Neural progenitor cell (in vitro differentiated cells): Measurements from ENCODE around the gene RNF31. TPM values are rescaled to one million over a fixed set of nuclear protein-coding genes. Genes with fewer than 3 reads are reported as not detected.

Source experiments
- DNase-seq: peaks from one replicate; pipeline ENCODE4 v3.0.0-alpha.2; 2016; ENCODE audit warnings: low spot score
- H2AFZ ChIP-seq: fragments of 200-600 bp; sonication (generic); replicated peaks from 2 replicates; pipeline ENCODE4 v1.6.1; 2016; ENCODE audit warnings: antibody characterized with exemption
- H3F3A ChIP-seq: fragments of 200-600 bp; sonication (generic); 2 replicates; pipeline ENCODE4 v1.6.1; 2016; ENCODE audit warnings: antibody characterized with exemption, low read depth
- H3K27ac ChIP-seq: fragments of 200-600 bp; sonication (generic); 2 replicates; pipeline ENCODE4 v1.5.1; 2016; ENCODE audit warnings: mild to moderate bottlenecking
- H3K27me3 ChIP-seq: fragments of 200-600 bp; sonication (generic); 2 replicates; pipeline ENCODE4 v1.6.1; 2016; ENCODE audit warnings: mild to moderate bottlenecking, moderate library complexity
- H3K36me3 ChIP-seq: fragments of 200-600 bp; sonication (generic); 2 replicates; pipeline ENCODE4 v1.5.1; 2016
- H3K4me1 ChIP-seq: fragments of 200-600 bp; sonication (generic); 2 replicates; pipeline ENCODE4 v1.6.1; 2016; ENCODE audit warnings: mixed run types
- H3K4me2 ChIP-seq: fragments of 200-600 bp; sonication (generic); 2 replicates; pipeline ENCODE4 v1.6.1; 2016
- H3K4me3 ChIP-seq: fragments of 200-600 bp; sonication (generic); 2 replicates; pipeline ENCODE4 v1.5.1; 2016
- H3K79me2 ChIP-seq: fragments of 200-600 bp; sonication (generic); 2 replicates; pipeline ENCODE4 v1.6.1; 2016; ENCODE audit warnings: low read depth
- H3K9ac ChIP-seq: fragments of 200-600 bp; sonication (generic); 2 replicates; pipeline ENCODE4 v1.6.1; 2016
- H3K9me3 ChIP-seq: fragments of 200-600 bp; sonication (generic); 2 replicates; pipeline ENCODE4 v1.5.1; 2016; ENCODE audit warnings: low read depth
- H4K20me1 ChIP-seq: fragments of 200-600 bp; sonication (generic); 2 replicates; pipeline ENCODE4 v1.6.1; 2016; ENCODE audit warnings: low read depth
- H3K27ac Mint-ChIP-seq: 3 replicates; pipeline ENCODE4 v1.8.0; 2021; ENCODE audit warnings: mixed read lengths
- H3K27me3 Mint-ChIP-seq: 2 replicates; pipeline ENCODE4 v1.8.0; 2022; ENCODE audit warnings: low read depth, mild to moderate bottlenecking, inconsistent platforms, moderate library complexity, mixed read lengths; ENCODE audit not compliant: insufficient read depth
- H3K36me3 Mint-ChIP-seq: 3 replicates; pipeline ENCODE4 v1.8.0; 2021; ENCODE audit warnings: mixed read lengths
- H3K4me1 Mint-ChIP-seq: 3 replicates; pipeline ENCODE4 v1.8.0; 2021; ENCODE audit warnings: mixed read lengths
- H3K4me3 Mint-ChIP-seq: 3 replicates; pipeline ENCODE4 v1.8.0; 2021; ENCODE audit warnings: mild to moderate bottlenecking, moderate library complexity, mixed read lengths
- H3K9me3 Mint-ChIP-seq: 3 replicates; pipeline ENCODE4 v1.8.0; 2020; ENCODE audit warnings: mixed read lengths
- EZH2 ChIP-seq: fragments of 200-600 bp; sonication (generic); IDR thresholded peaks from 2 replicates; pipeline ENCODE4 v1.6.1; 2017; ENCODE audit warnings: antibody characterized with exemption, mild to moderate bottlenecking, moderate library complexity
- EZH2phosphoT487 ChIP-seq: fragments of 200-600 bp; sonication (generic); IDR thresholded peaks from 2 replicates; pipeline ENCODE4 v1.6.1; 2017; ENCODE audit warnings: antibody characterized with exemption
- total RNA-seq: library from RNA; depleted of rRNA; stranded (reverse); fragments of >200 nt; gene quantifications from 2 replicates; pipeline ENCODE4 v1.2.3, GENCODE V29; 2015; ENCODE audit warnings: low replicate concordance
- TF ChIP-seq, protein P1 (sequence below): fragments of 200-600 bp; sonication (generic); IDR thresholded peaks from 2 replicates; pipeline ENCODE4 v1.5.1; 2017; ENCODE audit warnings: antibody characterized with exemption, mild to moderate bottlenecking

Gene RNF31
- total RNA-seq, 1 donor from 2014 or later = 28.8 TPM

DNA sequence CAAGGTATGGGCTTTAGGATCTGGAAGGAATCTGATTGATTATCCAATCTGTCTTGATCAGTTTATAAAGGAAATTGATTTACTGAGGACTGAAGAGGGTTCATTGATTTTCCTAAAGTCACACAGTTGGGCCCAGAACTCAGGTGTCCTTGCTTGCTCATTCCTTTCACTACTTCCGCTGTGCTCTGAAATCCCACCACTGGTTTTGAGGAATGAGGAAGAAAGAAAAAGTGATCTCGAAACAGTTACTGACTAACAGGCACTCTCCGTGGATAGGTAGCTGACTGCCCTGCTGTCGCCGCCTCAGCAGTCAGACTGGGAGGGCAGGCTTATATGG, 16.9 kb upstream of the RNF31 start, which contains the start of gene FITM1:
Gene FITM1 (plus strand): TSS at position 280 of the 337 bp plus-strand sequence. CDS start 905 bp downstream, outside the sequence.
- Histone ChIP-seq H3K27ac (no peak within 1 kb of the TSS), H3K4me1 (no peaks in the 10 kb centered on the region), H3K9me3 (no peaks in the 10 kb centered on the region), H3K9ac (no peak within 1 kb of the TSS), H3K27me3 (no peaks in the 10 kb centered on the region), H4K20me1 (no peaks in the 10 kb centered on the region), H3K4me3 (no peak within 1 kb of the TSS), H2AFZ (no peak within 1 kb of the TSS), H3K79me2 (no peaks in the 10 kb centered on the region), H3F3A (peaks cover 10% of the 10 kb centered on the region), H3K4me2 (no peak within 1 kb of the TSS), H3K36me3 (no peaks in the 10 kb centered on the region)
- Mint-ChIP-seq H3K27me3 (peaks cover 4% of the 10 kb centered on the region), H3K27ac (no peak within 1 kb of the TSS), H3K9me3 (no peaks in the 10 kb centered on the region), H3K4me3 (no peak within 1 kb of the TSS), H3K4me1 (peaks cover 3% of the 10 kb centered on the region), H3K36me3 (no peaks in the 10 kb centered on the region)
- TF ChIP-seq EZH2 (no peak), EZH2phosphoT487 (no peak)
- TF ChIP-seq, protein P1, sequence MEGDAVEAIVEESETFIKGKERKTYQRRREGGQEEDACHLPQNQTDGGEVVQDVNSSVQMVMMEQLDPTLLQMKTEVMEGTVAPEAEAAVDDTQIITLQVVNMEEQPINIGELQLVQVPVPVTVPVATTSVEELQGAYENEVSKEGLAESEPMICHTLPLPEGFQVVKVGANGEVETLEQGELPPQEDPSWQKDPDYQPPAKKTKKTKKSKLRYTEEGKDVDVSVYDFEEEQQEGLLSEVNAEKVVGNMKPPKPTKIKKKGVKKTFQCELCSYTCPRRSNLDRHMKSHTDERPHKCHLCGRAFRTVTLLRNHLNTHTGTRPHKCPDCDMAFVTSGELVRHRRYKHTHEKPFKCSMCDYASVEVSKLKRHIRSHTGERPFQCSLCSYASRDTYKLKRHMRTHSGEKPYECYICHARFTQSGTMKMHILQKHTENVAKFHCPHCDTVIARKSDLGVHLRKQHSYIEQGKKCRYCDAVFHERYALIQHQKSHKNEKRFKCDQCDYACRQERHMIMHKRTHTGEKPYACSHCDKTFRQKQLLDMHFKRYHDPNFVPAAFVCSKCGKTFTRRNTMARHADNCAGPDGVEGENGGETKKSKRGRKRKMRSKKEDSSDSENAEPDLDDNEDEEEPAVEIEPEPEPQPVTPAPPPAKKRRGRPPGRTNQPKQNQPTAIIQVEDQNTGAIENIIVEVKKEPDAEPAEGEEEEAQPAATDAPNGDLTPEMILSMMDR = no peak
- DNase-seq = no peak

DNA sequence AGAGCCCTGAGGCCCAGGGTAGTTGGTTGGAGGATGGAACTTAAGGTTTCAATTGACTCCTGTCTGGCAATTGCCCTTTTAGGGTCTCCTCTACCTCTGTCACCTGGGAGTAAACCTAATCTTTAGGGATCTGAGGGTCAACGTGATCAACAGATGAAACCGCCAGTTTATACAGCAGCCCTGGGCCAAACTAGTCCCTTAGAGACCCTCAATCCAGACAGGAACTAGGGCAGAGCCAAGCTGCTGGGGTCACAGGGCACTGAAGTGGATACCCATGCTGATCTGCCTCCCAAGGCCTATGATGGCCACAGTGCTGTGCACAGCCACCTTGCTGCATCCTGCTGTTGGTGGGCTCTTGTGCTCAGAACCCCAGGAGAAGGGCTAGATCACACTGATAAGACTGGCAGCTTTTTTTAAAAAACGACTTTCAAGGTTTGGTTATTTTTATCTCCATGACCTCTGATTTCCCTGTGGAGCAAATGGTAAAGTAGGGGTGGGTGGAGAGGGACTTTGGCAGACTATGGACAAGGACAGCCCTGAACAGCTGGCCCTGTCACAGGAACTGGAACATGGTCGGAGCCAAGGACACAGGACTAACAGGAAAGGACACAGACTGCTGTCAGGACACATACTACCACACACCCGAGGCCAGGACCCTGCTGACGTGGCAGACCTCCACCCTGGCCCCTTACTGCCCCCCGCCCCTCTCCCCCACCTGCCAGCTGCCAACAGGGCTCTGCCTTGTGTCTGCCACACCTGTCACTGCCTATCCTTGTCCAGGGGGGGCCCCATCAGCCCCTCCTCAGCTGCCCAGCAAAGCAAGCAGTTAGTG, 16.4 kb upstream of the RNF31 start:
- Histone ChIP-seq H3K27ac (no peak overlapping the region), H3K4me2 (no peak overlapping the region), H4K20me1 (no peaks in the 10 kb centered on the region), H3F3A (peaks cover 13% of the 10 kb centered on the region), H3K4me3 (no peak overlapping the region), H3K9me3 (no peaks in the 10 kb centered on the region), H2AFZ (no peak overlapping the region), H3K27me3 (no peaks in the 10 kb centered on the region), H3K79me2 (no peaks in the 10 kb centered on the region), H3K36me3 (no peaks in the 10 kb centered on the region), H3K4me1 (no peaks in the 10 kb centered on the region), H3K9ac (no peak overlapping the region)
- H3K27ac Mint-ChIP-seq = no peak overlapping the region
- TF ChIP-seq, protein P1 = no peak
- no peak for TF ChIP-seq EZH2
- no peak for TF ChIP-seq EZH2phosphoT487
- no peaks in the 10 kb centered on the region for H3K36me3 Mint-ChIP-seq
- no peaks in the 10 kb centered on the region for H3K9me3 Mint-ChIP-seq
- no peak for DNase-seq
- peaks cover 5% of the 10 kb centered on the region for H3K4me1 Mint-ChIP-seq
- H3K27me3 Mint-ChIP-seq = peaks cover 4% of the 10 kb centered on the region
- no peak overlapping the region for H3K4me3 Mint-ChIP-seq

DNA sequence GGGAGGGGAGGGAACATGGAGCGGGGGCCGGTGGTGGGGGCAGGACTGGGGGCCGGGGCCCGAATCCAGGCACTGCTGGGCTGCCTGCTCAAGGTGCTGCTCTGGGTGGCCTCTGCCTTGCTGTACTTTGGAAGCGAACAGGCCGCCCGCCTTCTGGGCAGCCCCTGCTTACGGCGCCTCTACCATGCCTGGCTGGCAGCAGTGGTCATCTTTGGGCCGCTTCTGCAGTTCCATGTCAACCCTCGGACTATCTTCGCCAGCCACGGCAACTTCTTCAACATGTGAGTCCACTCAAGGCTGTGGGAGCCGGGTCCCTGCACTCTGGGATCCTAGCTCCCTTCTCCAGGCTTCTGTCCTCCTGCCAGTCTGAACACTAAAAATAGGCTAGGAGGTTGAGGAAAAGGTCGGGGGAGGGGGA, 15.7 kb upstream of the RNF31 start:
- no peaks in the 10 kb centered on the region for H4K20me1 ChIP-seq
- no peaks in the 10 kb centered on the region for H3K79me2 ChIP-seq
- H3K27ac ChIP-seq = no peak overlapping the region
- no peak overlapping the region for H3K4me3 ChIP-seq
- H3K27me3 ChIP-seq = peaks cover 4% of the 10 kb centered on the region
- H3K4me2 ChIP-seq = no peak overlapping the region
- no peak for TF ChIP-seq EZH2
- TF ChIP-seq, protein P1 = no peak
- no peak for TF ChIP-seq EZH2phosphoT487
- H3K4me1 ChIP-seq = peaks cover 1% of the 10 kb centered on the region
- Mint-ChIP-seq H3K36me3 (no peaks in the 10 kb centered on the region), H3K9me3 (no peaks in the 10 kb centered on the region), H3K27ac (no peak overlapping the region), H3K4me1 (peaks cover 7% of the 10 kb centered on the region), H3K27me3 (peaks cover 4% of the 10 kb centered on the region), H3K4me3 (no peak overlapping the region)
- H2AFZ ChIP-seq = no peak overlapping the region
- no peak overlapping the region for H3K9ac ChIP-seq
- no peaks in the 10 kb centered on the region for H3K9me3 ChIP-seq
- no peak for DNase-seq
- peaks cover 13% of the 10 kb centered on the region for H3F3A ChIP-seq
- H3K36me3 ChIP-seq = no peaks in the 10 kb centered on the region
